Liver (tissue), 9 donors: Measurements from ENCODE around the gene SETD1A. TPM values are rescaled to one million over a fixed set of nuclear protein-coding genes. Genes with fewer than 3 reads are reported as not detected.

Experiments
- DNase-seq: peaks from one replicate; pipeline ENCODE4 v3.0.0-alpha.2; 2017; ENCODE audit warnings: low spot score
- H3K27ac ChIP-seq, 2 donors: one replicate each; pipeline ENCODE4 v1.7.0; 2013; ENCODE audit warnings: inconsistent platforms in 2 of 2, low read length in 2 of 2, control low read depth in 1 of 2, low read depth in 1 of 2, mild to moderate bottlenecking in 1 of 2
- H3K27me3 ChIP-seq, 4 donors: one replicate each; pipeline versions ENCODE4 v1.6.1 to v1.7.0; 2013; ENCODE audit warnings: low read length in 3 of 4, inconsistent platforms in 1 of 4, mild to moderate bottlenecking in 1 of 4, moderate library complexity in 1 of 4; ENCODE audit not compliant: control insufficient read depth in 4 of 4, insufficient read depth in 4 of 4
- H3K36me3 ChIP-seq, 4 donors: one replicate each; pipeline versions ENCODE4 v1.6.1 to v1.7.0; 2013; ENCODE audit warnings: low read length in 3 of 4, mild to moderate bottlenecking in 3 of 4, low read depth in 1 of 4, moderate library complexity in 1 of 4; ENCODE audit not compliant: control insufficient read depth in 4 of 4, insufficient read depth in 3 of 4
- H3K4me1 ChIP-seq, 4 donors: one replicate each; pipeline versions ENCODE4 v1.6.1 to v1.7.0; 2013; ENCODE audit warnings: low read length in 3 of 4, mild to moderate bottlenecking in 3 of 4, moderate library complexity in 1 of 4; ENCODE audit not compliant: control insufficient read depth in 4 of 4, insufficient read depth in 4 of 4
- H3K4me3 ChIP-seq, 3 donors: one replicate each; pipeline versions ENCODE4 v1.6.1 to v1.7.0; 2013; ENCODE audit warnings: low read length in 3 of 3, control low read depth in 1 of 3, low read depth in 1 of 3, mild to moderate bottlenecking in 1 of 3
- H3K9ac ChIP-seq, 2 donors: one replicate each; pipeline ENCODE4 v1.7.0; 2013; ENCODE audit warnings: low read length in 2 of 2, mild to moderate bottlenecking in 2 of 2, moderate library complexity in 2 of 2, control low read depth in 1 of 2, low read depth in 1 of 2
- H3K9me3 ChIP-seq, 4 donors: one replicate each; pipeline versions ENCODE4 v1.6.1 to v1.7.0; 2013; ENCODE audit warnings: low read length in 3 of 4; ENCODE audit not compliant: control insufficient read depth in 4 of 4
- EGR1 ChIP-seq, 2 donors: IDR thresholded peaks; 2 replicates each; pipeline ENCODE4 v1.6.1; 2016 to 2018; ENCODE audit warnings: antibody characterized with exemption in 2 of 2, low read depth in 2 of 2
- FOXA1 ChIP-seq: IDR thresholded peaks from 2 replicates; pipeline ENCODE4 v1.6.1; 2016; ENCODE audit warnings: antibody characterized with exemption
- FOXA2 ChIP-seq: IDR thresholded peaks from 2 replicates; pipeline ENCODE4 v1.6.1; 2016; ENCODE audit warnings: antibody characterized with exemption
- GABPA ChIP-seq, 2 donors: IDR thresholded peaks in 1 of 2; conservative IDR thresholded peaks in 1 of 2; 2 replicates each; pipeline ENCODE4 v1.6.1; 2016; ENCODE audit warnings: antibody characterized with exemption in 2 of 2, mild to moderate bottlenecking in 1 of 2, moderate library complexity in 1 of 2
- HNF4A ChIP-seq, 2 donors: conservative IDR thresholded peaks; 2 replicates each; pipeline ENCODE4 v1.6.1; 2016; ENCODE audit warnings: antibody characterized with exemption in 2 of 2, mild to moderate bottlenecking in 2 of 2
- HNF4G ChIP-seq: IDR thresholded peaks from 2 replicates; pipeline ENCODE4 v1.6.1; 2016; ENCODE audit warnings: antibody characterized with exemption
- JUND ChIP-seq, 2 donors: IDR thresholded peaks; 2 replicates each; pipeline ENCODE4 v1.6.1; 2016; ENCODE audit warnings: antibody characterized with exemption in 2 of 2
- SP1 ChIP-seq: IDR thresholded peaks from 2 replicates; pipeline ENCODE4 v1.6.1; 2018; ENCODE audit warnings: antibody characterized with exemption, mild to moderate bottlenecking
- YY1 ChIP-seq: IDR thresholded peaks from 2 replicates; pipeline ENCODE4 v1.6.1; 2016; ENCODE audit warnings: antibody characterized with exemption, mild to moderate bottlenecking
- WGBS: extraction: QIAGEN DNeasy Blood & Tissue Kit; methylation state at CpG from one replicate; pipeline ENCODE4 v1.1.7; 2013; 5-methylcytosine and 5-hydroxymethylcytosine counted together
- polyA plus RNA-seq, 2 donors: library from polyadenylated mRNA; stranded (reverse) in 1 of 2; unstranded in 1 of 2; fragments of 200-250 nt in 1 of 2; fragments of >200 nt in 1 of 2; fragmentation: Nextera tagmentation in 1 of 2; extraction: Ambion mirVana in 1 of 2; gene quantifications; one replicate each; pipeline versions ENCODE4 v1.2.1 to v1.2.3, GENCODE V29; 2013 to 2015
- total RNA-seq, 2 donors: library from RNA; depleted of rRNA; stranded (reverse); fragments of >200 nt; gene quantifications; one replicate each; pipeline ENCODE4 v1.2.3, GENCODE V29; 2014
- TF ChIP-seq, protein P1 (sequence below): IDR thresholded peaks from 2 replicates; pipeline ENCODE4 v1.6.1; 2016; ENCODE audit warnings: antibody characterized with exemption
- TF ChIP-seq, protein P2 (sequence below): IDR thresholded peaks from 2 replicates; pipeline ENCODE4 v1.6.1; 2016; ENCODE audit warnings: antibody characterized with exemption, mild to moderate bottlenecking
- TF ChIP-seq, protein P3 (sequence below): IDR thresholded peaks from 2 replicates; pipeline ENCODE4 v1.6.1; 2016; ENCODE audit warnings: antibody characterized with exemption
- TF ChIP-seq, protein P4 (sequence below): fragments of 150-350 bp; IDR thresholded peaks from 2 replicates; pipeline ENCODE4 v1.5.1; 2017; ENCODE audit warnings: improper control_type of control experiment, low read depth, low read length; ENCODE audit not compliant: missing input control
- donor health status: healthy.
- donor health status: healthy.
- donor health status: healthy.
- donor health status: healthy.
- donor health status: healthy.

The SETD1A gene
- total and polyA plus RNA-seq, 4 donors, result 2.7 to 4.9 (median 3.7) TPM

DNA sequence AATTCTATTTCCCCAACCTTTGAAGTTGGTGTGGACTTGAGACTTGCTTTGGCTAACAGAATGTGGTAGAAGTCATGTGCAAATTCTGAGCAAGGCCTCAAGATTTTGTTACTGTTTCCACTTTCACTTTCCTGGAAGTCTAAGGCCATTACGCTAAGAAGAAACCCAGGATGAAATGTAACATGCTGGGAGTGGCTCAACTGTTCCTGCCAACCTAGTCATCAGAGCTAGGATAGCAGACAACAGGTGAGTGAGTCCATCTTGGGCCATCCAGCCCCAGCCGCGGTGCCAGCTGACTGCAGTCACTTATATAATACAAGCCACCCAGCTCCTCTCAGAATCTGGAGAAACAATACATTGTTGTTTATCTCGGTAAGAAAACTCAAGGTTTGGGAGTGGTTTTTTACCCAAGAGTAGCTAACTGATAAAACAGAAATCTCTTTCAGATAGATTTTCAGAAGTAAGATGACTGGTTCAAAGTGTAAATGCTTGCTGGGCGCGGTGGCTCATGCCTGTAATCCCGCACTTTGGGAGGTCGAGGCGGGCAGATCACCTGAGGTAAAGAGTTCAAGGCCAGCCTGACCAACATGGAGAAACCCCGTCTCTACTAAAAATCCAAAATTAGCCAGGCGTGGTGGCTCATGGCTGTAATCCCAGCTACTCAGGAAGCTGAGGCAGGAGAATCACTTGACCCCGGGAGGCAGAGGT lies 65.1 kb downstream of the SETD1A start:
- Histone ChIP-seq H3K36me3 (no peaks in the 10 kb centered on the region), H3K27me3 (no peaks in the 10 kb centered on the region), H3K9ac (no peak overlapping the region), H3K27ac (no peak overlapping the region), H3K9me3 (no peaks in the 10 kb centered on the region), H3K4me1 (no peaks in the 10 kb centered on the region), H3K4me3 (no peak overlapping the region)
- DNase-seq, result no peak
- TF ChIP-seq FOXA2 (no peak), GABPA (IDR thresholded peaks at IDR 0.05 in 1 of 2, conservative IDR thresholded peaks at IDR 0.05 in 1 of 2) (no peak)
- TF ChIP-seq, protein P1, sequence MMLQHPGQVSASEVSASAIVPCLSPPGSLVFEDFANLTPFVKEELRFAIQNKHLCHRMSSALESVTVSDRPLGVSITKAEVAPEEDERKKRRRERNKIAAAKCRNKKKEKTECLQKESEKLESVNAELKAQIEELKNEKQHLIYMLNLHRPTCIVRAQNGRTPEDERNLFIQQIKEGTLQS, result no peak
- WGBS, result 83% methylated on average over 12 of the region's 12 CpGs

DNA sequence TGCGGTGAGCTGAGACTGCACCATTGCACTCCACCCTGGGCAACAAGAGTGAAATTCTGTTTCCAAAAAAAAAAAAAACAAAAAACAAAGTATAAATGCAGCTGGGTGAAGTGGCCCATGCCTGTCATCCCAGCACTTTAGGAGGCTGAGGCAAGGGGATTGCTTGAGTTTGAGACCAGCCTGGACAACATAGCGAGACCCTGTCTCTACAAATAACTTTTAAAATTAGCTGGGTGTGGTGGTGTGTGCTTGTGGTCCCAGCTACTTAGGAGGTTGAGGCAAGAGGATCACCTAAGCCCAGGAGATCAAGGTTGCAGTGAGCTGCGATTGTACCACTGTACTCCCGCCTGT lies 65.7 kb downstream of the SETD1A start:
- no peaks in the 10 kb centered on the region for H3K9me3 ChIP-seq
- 92% methylated on average over 4 of the region's 4 CpGs for WGBS
- no peak overlapping the region for H3K9ac ChIP-seq
- H3K36me3 ChIP-seq, result no peaks in the 10 kb centered on the region
- TF ChIP-seq GABPA (IDR thresholded peaks at IDR 0.05 in 1 of 2, conservative IDR thresholded peaks at IDR 0.05 in 1 of 2), result no peak
- no peak for TF ChIP-seq HNF4A (conservative IDR thresholded peaks at IDR 0.05)
- TF ChIP-seq, protein P2, sequence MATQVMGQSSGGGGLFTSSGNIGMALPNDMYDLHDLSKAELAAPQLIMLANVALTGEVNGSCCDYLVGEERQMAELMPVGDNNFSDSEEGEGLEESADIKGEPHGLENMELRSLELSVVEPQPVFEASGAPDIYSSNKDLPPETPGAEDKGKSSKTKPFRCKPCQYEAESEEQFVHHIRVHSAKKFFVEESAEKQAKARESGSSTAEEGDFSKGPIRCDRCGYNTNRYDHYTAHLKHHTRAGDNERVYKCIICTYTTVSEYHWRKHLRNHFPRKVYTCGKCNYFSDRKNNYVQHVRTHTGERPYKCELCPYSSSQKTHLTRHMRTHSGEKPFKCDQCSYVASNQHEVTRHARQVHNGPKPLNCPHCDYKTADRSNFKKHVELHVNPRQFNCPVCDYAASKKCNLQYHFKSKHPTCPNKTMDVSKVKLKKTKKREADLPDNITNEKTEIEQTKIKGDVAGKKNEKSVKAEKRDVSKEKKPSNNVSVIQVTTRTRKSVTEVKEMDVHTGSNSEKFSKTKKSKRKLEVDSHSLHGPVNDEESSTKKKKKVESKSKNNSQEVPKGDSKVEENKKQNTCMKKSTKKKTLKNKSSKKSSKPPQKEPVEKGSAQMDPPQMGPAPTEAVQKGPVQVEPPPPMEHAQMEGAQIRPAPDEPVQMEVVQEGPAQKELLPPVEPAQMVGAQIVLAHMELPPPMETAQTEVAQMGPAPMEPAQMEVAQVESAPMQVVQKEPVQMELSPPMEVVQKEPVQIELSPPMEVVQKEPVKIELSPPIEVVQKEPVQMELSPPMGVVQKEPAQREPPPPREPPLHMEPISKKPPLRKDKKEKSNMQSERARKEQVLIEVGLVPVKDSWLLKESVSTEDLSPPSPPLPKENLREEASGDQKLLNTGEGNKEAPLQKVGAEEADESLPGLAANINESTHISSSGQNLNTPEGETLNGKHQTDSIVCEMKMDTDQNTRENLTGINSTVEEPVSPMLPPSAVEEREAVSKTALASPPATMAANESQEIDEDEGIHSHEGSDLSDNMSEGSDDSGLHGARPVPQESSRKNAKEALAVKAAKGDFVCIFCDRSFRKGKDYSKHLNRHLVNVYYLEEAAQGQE, result no peak
- TF ChIP-seq, protein P1, result no peak
- no peak for TF ChIP-seq HNF4G
- TF ChIP-seq, protein P3, sequence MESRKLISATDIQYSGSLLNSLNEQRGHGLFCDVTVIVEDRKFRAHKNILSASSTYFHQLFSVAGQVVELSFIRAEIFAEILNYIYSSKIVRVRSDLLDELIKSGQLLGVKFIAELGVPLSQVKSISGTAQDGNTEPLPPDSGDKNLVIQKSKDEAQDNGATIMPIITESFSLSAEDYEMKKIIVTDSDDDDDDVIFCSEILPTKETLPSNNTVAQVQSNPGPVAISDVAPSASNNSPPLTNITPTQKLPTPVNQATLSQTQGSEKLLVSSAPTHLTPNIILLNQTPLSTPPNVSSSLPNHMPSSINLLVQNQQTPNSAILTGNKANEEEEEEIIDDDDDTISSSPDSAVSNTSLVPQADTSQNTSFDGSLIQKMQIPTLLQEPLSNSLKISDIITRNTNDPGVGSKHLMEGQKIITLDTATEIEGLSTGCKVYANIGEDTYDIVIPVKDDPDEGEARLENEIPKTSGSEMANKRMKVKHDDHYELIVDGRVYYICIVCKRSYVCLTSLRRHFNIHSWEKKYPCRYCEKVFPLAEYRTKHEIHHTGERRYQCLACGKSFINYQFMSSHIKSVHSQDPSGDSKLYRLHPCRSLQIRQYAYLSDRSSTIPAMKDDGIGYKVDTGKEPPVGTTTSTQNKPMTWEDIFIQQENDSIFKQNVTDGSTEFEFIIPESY, result no peak
- TF ChIP-seq JUND (IDR thresholded peaks at IDR 0.05), result no peak
- TF ChIP-seq FOXA2, result no peak
- no peak for TF ChIP-seq EGR1 (IDR thresholded peaks at IDR 0.05; ENCODE audit: low read depth in 2 of 2)
- TF ChIP-seq, protein P4, sequence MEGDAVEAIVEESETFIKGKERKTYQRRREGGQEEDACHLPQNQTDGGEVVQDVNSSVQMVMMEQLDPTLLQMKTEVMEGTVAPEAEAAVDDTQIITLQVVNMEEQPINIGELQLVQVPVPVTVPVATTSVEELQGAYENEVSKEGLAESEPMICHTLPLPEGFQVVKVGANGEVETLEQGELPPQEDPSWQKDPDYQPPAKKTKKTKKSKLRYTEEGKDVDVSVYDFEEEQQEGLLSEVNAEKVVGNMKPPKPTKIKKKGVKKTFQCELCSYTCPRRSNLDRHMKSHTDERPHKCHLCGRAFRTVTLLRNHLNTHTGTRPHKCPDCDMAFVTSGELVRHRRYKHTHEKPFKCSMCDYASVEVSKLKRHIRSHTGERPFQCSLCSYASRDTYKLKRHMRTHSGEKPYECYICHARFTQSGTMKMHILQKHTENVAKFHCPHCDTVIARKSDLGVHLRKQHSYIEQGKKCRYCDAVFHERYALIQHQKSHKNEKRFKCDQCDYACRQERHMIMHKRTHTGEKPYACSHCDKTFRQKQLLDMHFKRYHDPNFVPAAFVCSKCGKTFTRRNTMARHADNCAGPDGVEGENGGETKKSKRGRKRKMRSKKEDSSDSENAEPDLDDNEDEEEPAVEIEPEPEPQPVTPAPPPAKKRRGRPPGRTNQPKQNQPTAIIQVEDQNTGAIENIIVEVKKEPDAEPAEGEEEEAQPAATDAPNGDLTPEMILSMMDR, result no peak
- no peak for TF ChIP-seq FOXA1
- TF ChIP-seq SP1, result no peak
- no peak for TF ChIP-seq YY1
- no peaks in the 10 kb centered on the region for H3K27me3 ChIP-seq
- no peak overlapping the region for H3K4me3 ChIP-seq
- H3K4me1 ChIP-seq, result no peaks in the 10 kb centered on the region
- no peak overlapping the region for H3K27ac ChIP-seq
- DNase-seq, result no peak
